GM18867 (cell line): ENCODE results near the gene AGMAT.

Experiments
- ATAC-seq: cut with Tn5 transposase; IDR thresholded peaks from one replicate; pipeline ENCODE4 v1.9.1; 2021; ENCODE audit warnings: mild to moderate bottlenecking, moderate library complexity; ENCODE audit not compliant: unreplicated experiment

AGMAT gene

GRCh38 chr1:15525050-15526020 lies 59.5 kb downstream of the AGMAT start:
- no peak for ATAC-seq

- ATAC-seq: peak; percentile 43
Measured at GRCh38 chr1:15524283-15525049, 60.4 kb downstream of the AGMAT start.

- ATAC-seq: no peak
Measured at GRCh38 chr1:15524021-15524282, 60.9 kb downstream of the AGMAT start, which contains the start of gene CASP9. Gene CASP9, minus strand, starts transcription at chr1:15524215. Its CDS starts 15 bp downstream, at chr1:15524200.

GRCh38 chr1:15523104-15524020 lies 61.5 kb downstream of the AGMAT start:
- no peak for ATAC-seq

- ATAC-seq: no peak
Measured at GRCh38 chr1:15522551-15522950, 62.3 kb downstream of the AGMAT start.
